K562 (cell line): ENCODE data around the gene USP7. TPM values are rescaled to one million over a fixed set of nuclear protein-coding genes. Genes with fewer than 3 reads are reported as not detected.
A peak's percentile ranks its signal among the peaks of the same experiment; 100 is the strongest.

Source experiments
- ATAC-seq: fragments of 200-7000 bp; cut with Tn5 transposase; 3 replicates; pipeline ENCODE4 v1.9.1; 2020; ENCODE audit warnings: moderate library complexity
- BruUV-seq: library from RNA; stranded (reverse); fragments of 400-500 nt; replicated peaks from 2 replicates; lab custom pipeline; 2021; lab: Mats Ljungman, UMichigan
- CTCF ChIA-PET: fragments of 300-600 bp; formaldehyde crosslinking; extraction: SDS; loops from one replicate; lab custom pipeline; 2021; ENCODE audit warnings: low intra/inter-chr PET ratio; lab: Yijun Ruan, JAX
- POLR2A ChIA-PET: fragments of 300-600, 350-650 bp; sonication (Branson Sonifier 250); formaldehyde crosslinking; extraction: SDS; loops from one replicate; lab custom pipeline; 2021; ENCODE audit warnings: antibody characterized with exemption, inconsistent platforms; lab: Yijun Ruan, JAX
- DNase-seq, 4 experiments: peaks; one replicate each; pipeline versions ENCODE4 v3.0.0 to v3.0.0-alpha.2; 2011 to 2018; ENCODE audit warnings: low spot score in 3 of 4, mixed read lengths in 3 of 4; ENCODE audit errors: extremely low read depth in 1 of 4
- FAIRE-seq: peaks from 2 replicates; lab custom pipeline; 2011; peaks lifted over from hg19 to GRCh38; lab: Jason Lieb, UNC
- H2AFZ ChIP-seq: 2 replicates; pipeline ENCODE4 v1.6.0; 2011; ENCODE audit warnings: low read depth, low read length, control low read depth, inconsistent platforms
- H3K27ac ChIP-seq: fragments of 200-600 bp; 3 replicates; pipeline ENCODE4 v1.8.0; 2011; ENCODE audit warnings: low read depth, mild to moderate bottlenecking, control low read depth, inconsistent platforms, low read length, moderate library complexity, mixed read lengths; ENCODE audit errors: extremely low read depth
- H3K27me3 ChIP-seq, 2 experiments: fragments of 300-600 bp in 1 of 2; 2 replicates in 1 of 2; 3 replicates in 1 of 2; pipeline versions ENCODE4 v1.6.0 to v1.8.0; 2011; ENCODE audit warnings: inconsistent platforms in 2 of 2, low read length in 2 of 2, mild to moderate bottlenecking in 1 of 2, mixed read lengths in 1 of 2, moderate library complexity in 1 of 2; ENCODE audit not compliant: control insufficient read depth in 2 of 2, insufficient read depth in 2 of 2
- H3K36me3 ChIP-seq: fragments of 300-600 bp; 3 replicates; pipeline ENCODE4 v1.8.0; 2011; ENCODE audit warnings: mild to moderate bottlenecking, low read length, inconsistent platforms; ENCODE audit not compliant: control insufficient read depth, insufficient read depth
- H3K4me1 ChIP-seq, 2 experiments: fragments of 200-600 bp in 1 of 2; replicated peaks in 1 of 2; 2 replicates in 1 of 2; 3 replicates in 1 of 2; pipeline versions ENCODE4 v1.5.1 to v1.8.0; 2011; ENCODE audit warnings: inconsistent platforms in 2 of 2, low read length in 2 of 2, mild to moderate bottlenecking in 1 of 2, mixed read lengths in 1 of 2, moderate library complexity in 1 of 2; ENCODE audit not compliant: control insufficient read depth in 2 of 2, insufficient read depth in 2 of 2
- H3K4me2 ChIP-seq: 2 replicates; pipeline ENCODE4 v1.6.1; 2011; ENCODE audit warnings: low read length, control low read depth, inconsistent platforms, mixed read lengths; ENCODE audit not compliant: insufficient read depth
- H3K4me3 ChIP-seq: fragments of 200-600 bp; sonication (generic), shearing (Covaris generic); 2 replicates; pipeline ENCODE4 v1.5.1; 2016; ENCODE audit warnings: control low read depth, inconsistent platforms
- H3K79me2 ChIP-seq: fragments of 200-600 bp; 3 replicates; pipeline ENCODE4 v1.8.0; 2011; ENCODE audit warnings: low read length, inconsistent platforms; ENCODE audit not compliant: control insufficient read depth, insufficient read depth
- H3K9ac ChIP-seq, 2 experiments: 2 replicates each; pipeline versions ENCODE4 v1.6.0 to v1.6.1; 2011; ENCODE audit warnings: low read depth in 2 of 2, low read length in 2 of 2, control low read depth in 1 of 2, inconsistent platforms in 1 of 2, mild to moderate bottlenecking in 1 of 2, mixed read lengths in 1 of 2; ENCODE audit not compliant: insufficient read depth in 1 of 2
- H3K9me1 ChIP-seq: one replicate; pipeline ENCODE4 v1.6.0; 2011; ENCODE audit warnings: inconsistent platforms, mild to moderate bottlenecking, low read length, moderate library complexity; ENCODE audit not compliant: control insufficient read depth, insufficient read depth
- H3K9me3 ChIP-seq: replicated peaks from 2 replicates; pipeline ENCODE4 v1.5.1; 2011; ENCODE audit warnings: low read depth, low read length, inconsistent platforms; ENCODE audit not compliant: control insufficient read depth, insufficient read depth
- H4K20me1 ChIP-seq: replicated peaks from 2 replicates; pipeline ENCODE4 v1.6.1; 2011; ENCODE audit warnings: low read length, inconsistent platforms, mixed read lengths; ENCODE audit not compliant: control insufficient read depth, insufficient read depth
- DPF2 ChIP-seq: fragments of 450-650 bp; IDR thresholded peaks from 2 replicates; pipeline ENCODE4 v1.6.1; 2016
- HNRNPL ChIP-seq: fragments of 200-400 bp; formaldehyde crosslinking; IDR thresholded peaks from 2 replicates; pipeline ENCODE4 v1.6.1; 2017; ENCODE audit warnings: low read depth, mild to moderate bottlenecking, low read length
- NFATC3 ChIP-seq: fragments of 450-650 bp; IDR thresholded peaks from 2 replicates; pipeline ENCODE4 v1.6.1; 2017; ENCODE audit warnings: mild to moderate bottlenecking
- ZNF134 ChIP-seq: fragments of 250-450 bp; sonication (Bioruptor Pico); conservative IDR thresholded peaks from 2 replicates; pipeline ENCODE4 v1.4.0; 2020
- ZNF239 ChIP-seq: fragments of 250-450 bp; sonication (Bioruptor Pico); IDR thresholded peaks from 2 replicates; pipeline ENCODE4 v1.4.0; 2020; ENCODE audit warnings: mild to moderate bottlenecking
- WGBS: fragments of 100-300 bp; shearing (Covaris generic); methylation state at CpG from one replicate; pipeline ENCODE4 v1.1.6; 2016; ENCODE audit warnings: low coverage, mixed read lengths; ENCODE audit not compliant: insufficient coverage; ENCODE audit errors: missing lambda C conversion rate; 5-methylcytosine and 5-hydroxymethylcytosine counted together
- in situ Hi-C: fragments of 300-500 bp; cut with MboI; formaldehyde crosslinking; loops from 4 replicates; pipeline ENCODE4 v1.15.0; 2018; ENCODE audit warnings: inconsistent platforms, mixed read lengths
- intact Hi-C: fragments of 100-400 bp; cut with micrococcal nuclease; formaldehyde crosslinking; loops from 2 replicates; pipeline ENCODE4 v1.14.2; 2022
- polyA plus RNA-seq, 8 experiments: library from polyadenylated mRNA; depleted of rRNA in 4 of 8; stranded (reverse) in 5 of 8; unstranded in 3 of 8; fragments of >200 nt; fragmentation: Nextera tagmentation in 2 of 8; fragmentation: Illumina TruSeq in 1 of 8; extraction: Ambion mirVana in 2 of 8; extraction: Trizol in 1 of 8; gene quantifications; 2 replicates each; pipeline versions ENCODE4 v1.2.1 to v1.2.3, GENCODE V29; 2011 to 2014; ENCODE audit warnings: inconsistent platforms in 1 of 8, missing spikeins in 1 of 8
- total RNA-seq, 7 experiments: library from RNA; depleted of rRNA in 6 of 7; stranded (reverse); fragments of >200 nt in 6 of 7; fragmentation: Illumina TruSeq in 2 of 7; extraction: Trizol in 2 of 7; gene quantifications; 2 replicates each; pipeline versions ENCODE4 v1.2.1 to v1.2.3, GENCODE V29; 2011 to 2021; ENCODE audit warnings: low replicate concordance in 1 of 7
- TF ChIP-seq, protein P1 (sequence below): IDR thresholded peaks from 2 replicates; pipeline ENCODE4 v1.6.1; 2012; ENCODE audit warnings: low read depth, low read length, improper control_type of control experiment, borderline replicate concordance
- TF ChIP-seq, protein P2 (sequence below): sonication (generic); IDR thresholded peaks from 2 replicates; pipeline ENCODE4 v1.6.1; 2016
- TF ChIP-seq, protein P3 (sequence below): sonication (generic); formaldehyde crosslinking; IDR thresholded peaks from 2 replicates; pipeline ENCODE4 v1.8.0; 2022; ENCODE audit warnings: mild to moderate bottlenecking, missing genetic modification reagents, borderline replicate concordance

Gene USP7
- total and polyA plus RNA-seq, 9 of the 15 experiments (the other 6 are each of a cell fraction or from before 2014, with no cell fraction given): 17.1 to 145 (median 57.9) TPM

DNA sequence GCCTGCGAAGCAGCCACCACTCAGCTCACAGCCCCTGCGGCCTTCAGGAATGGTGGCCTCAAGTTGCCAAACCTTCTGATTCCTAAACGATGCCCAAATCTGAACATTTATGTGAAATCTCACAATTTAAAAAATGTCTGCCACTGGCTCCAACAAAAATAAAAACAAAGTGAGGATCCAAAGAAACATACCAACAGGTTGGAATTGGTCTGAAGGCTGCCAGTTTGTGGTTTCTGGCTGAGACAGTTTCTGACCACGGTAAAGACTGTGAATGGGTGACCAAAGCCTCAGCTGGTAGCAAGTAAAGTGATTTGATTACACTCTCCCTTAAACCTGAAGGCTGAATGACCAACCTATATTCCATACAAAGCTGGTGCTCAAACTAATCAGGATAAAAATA lies 56.6 kb downstream of the USP7 start:
- Histone ChIP-seq H3K79me2 (0 out of 3 replicates have a peak, but pooled peaks cover 4% of the 10 kb centered on the region), H3K9me3 (no peaks in the 10 kb centered on the region), H3K9ac (no peak overlapping the region), H4K20me1 (peaks cover 3% of the 10 kb centered on the region; the same call in 1 of the 2 replicates), H3K27me3 (no peaks in the 10 kb centered on the region), H3K36me3 (peaks cover 93% of the 10 kb centered on the region), H3K4me2 (no peak overlapping the region), H3K4me1 (no peaks in the 10 kb centered on the region), H3K4me3 (no peak overlapping the region), H3K27ac (no peak overlapping the region), H2AFZ (no peak overlapping the region), H3K9me1 (no peaks in the 10 kb centered on the region)
- in situ Hi-C loops: no loop called here
- TF ChIP-seq HNRNPL (no peak), NFATC3 (no peak), ZNF239 (CRISPR knock-in tag) (no peak)
- CTCF ChIA-PET: interaction anchor here (0.5 to 0.7 kb wide), 3 partner anchors 61 to 458 kb away, joined by 3 read pairs; no protein-coding TSS in a partner anchor
- no TSS peak for BruUV-seq
- FAIRE-seq (no peak), DNase-seq (no peak), ATAC-seq (no peak)
- WGBS: 95% methylated on average over 4 of the region's 4 CpGs
- intact Hi-C loops: loop anchor here (5.0 kb wide), 1 partner anchor 100 kb away; no protein-coding TSS in a partner anchor
- POLR2A ChIA-PET: no interaction called here

DNA sequence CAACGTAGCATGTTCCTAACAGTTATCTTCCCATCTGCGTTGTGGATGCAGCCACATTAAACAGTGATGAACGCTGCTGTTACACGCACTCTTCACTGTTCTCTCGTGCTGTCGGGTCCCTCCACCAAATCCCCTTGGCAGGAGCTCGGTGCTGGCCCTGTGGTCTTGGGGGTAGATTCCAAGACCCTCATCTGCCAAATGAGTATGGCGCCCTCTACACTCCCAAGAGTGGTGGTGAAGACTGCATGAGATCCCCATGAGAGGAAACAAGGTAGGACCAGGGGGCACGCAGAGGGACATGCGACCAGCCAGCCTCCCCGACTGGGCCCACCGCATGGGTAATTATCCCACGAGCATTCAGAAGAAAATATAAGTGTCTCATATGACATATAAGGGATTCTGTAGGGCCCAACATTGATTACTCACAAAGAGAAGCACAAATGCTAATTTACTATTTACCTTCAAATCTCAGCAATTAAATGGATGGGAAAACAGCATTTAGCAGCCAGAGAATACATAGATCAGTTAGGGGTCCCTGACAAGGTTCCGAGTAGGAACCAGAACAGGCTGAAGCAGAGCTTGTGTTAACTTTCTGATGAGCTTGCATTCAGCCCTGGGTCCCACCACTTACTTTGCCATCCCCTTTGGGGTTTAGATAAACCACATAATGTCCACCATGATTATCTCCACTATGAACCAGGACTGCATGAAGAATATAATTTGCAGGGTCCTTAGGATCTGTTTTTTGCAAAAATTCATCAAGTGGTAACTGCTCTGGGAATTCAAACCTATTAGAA lies 57.7 kb downstream of the USP7 start:
- POLR2A ChIA-PET: no interaction called here
- H3K27ac ChIP-seq: no peak overlapping the region
- DNase-seq: peak in 2 of 4 experiments; percentile 41 to 44
- H3K27me3 ChIP-seq: no peaks in the 10 kb centered on the region
- CTCF ChIA-PET: interaction anchor here (0.6 kb wide), 1 partner anchor 228 kb away, joined by 3 read pairs; no protein-coding TSS in a partner anchor
- peaks cover 93% of the 10 kb centered on the region for H3K36me3 ChIP-seq
- H3K4me3 ChIP-seq: no peak overlapping the region
- intact Hi-C loops (loop anchor here (5.0 kb wide), 1 partner anchor 101 kb away; no protein-coding TSS in a partner anchor), in situ Hi-C loops (no loop called here)
- H3K9me3 ChIP-seq: no peaks in the 10 kb centered on the region
- H3K9ac ChIP-seq: no peak overlapping the region
- H3K79me2 ChIP-seq: no peaks in the 10 kb centered on the region
- ATAC-seq: peak; percentile 63
- H3K4me2 ChIP-seq: no peak overlapping the region
- H3K9me1 ChIP-seq: no peaks in the 10 kb centered on the region
- no peak for FAIRE-seq
- H2AFZ ChIP-seq: no peak overlapping the region
- H4K20me1 ChIP-seq: no peaks in the 10 kb centered on the region; the same call in 1 of the 2 replicates
- BruUV-seq: no TSS peak
- 95% methylated on average over 13 of the region's 14 CpGs for WGBS
- no peaks in the 10 kb centered on the region for H3K4me1 ChIP-seq
- TF ChIP-seq ZNF134 (CRISPR knock-in tag): no peak
- TF ChIP-seq, protein P1, sequence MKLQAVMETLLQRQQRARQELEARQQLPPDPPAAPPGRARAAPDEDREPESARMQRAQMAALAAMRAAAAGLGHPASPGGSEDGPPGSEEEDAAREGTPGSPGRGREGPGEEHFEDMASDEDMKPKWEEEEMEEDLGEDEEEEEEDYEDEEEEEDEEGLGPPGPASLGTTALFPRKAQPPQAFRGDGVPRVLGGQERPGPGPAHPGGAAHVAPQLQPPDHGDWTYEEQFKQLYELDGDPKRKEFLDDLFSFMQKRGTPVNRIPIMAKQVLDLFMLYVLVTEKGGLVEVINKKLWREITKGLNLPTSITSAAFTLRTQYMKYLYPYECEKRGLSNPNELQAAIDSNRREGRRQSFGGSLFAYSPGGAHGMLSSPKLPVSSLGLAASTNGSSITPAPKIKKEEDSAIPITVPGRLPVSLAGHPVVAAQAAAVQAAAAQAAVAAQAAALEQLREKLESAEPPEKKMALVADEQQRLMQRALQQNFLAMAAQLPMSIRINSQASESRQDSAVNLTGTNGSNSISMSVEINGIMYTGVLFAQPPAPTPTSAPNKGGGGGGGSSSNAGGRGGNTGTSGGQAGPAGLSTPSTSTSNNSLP: no peak
- TF ChIP-seq, protein P2, sequence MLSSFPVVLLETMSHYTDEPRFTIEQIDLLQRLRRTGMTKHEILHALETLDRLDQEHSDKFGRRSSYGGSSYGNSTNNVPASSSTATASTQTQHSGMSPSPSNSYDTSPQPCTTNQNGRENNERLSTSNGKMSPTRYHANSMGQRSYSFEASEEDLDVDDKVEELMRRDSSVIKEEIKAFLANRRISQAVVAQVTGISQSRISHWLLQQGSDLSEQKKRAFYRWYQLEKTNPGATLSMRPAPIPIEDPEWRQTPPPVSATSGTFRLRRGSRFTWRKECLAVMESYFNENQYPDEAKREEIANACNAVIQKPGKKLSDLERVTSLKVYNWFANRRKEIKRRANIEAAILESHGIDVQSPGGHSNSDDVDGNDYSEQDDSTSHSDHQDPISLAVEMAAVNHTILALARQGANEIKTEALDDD: no peak
- TF ChIP-seq DPF2: no peak
- TF ChIP-seq, protein P3, sequence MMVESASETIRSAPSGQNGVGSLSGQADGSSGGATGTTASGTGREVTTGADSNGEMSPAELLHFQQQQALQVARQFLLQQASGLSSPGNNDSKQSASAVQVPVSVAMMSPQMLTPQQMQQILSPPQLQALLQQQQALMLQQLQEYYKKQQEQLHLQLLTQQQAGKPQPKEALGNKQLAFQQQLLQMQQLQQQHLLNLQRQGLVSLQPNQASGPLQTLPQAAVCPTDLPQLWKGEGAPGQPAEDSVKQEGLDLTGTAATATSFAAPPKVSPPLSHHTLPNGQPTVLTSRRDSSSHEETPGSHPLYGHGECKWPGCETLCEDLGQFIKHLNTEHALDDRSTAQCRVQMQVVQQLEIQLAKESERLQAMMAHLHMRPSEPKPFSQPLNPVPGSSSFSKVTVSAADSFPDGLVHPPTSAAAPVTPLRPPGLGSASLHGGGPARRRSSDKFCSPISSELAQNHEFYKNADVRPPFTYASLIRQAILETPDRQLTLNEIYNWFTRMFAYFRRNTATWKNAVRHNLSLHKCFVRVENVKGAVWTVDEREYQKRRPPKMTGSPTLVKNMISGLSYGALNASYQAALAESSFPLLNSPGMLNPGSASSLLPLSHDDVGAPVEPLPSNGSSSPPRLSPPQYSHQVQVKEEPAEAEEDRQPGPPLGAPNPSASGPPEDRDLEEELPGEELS (CRISPR knock-in tag): no peak
